IPS DF 6.9 (cell line): ENCODE measurements around the gene RBP4.

Experiments
- DNase-seq: peaks from one replicate; pipeline ENCODE4 v3.0.0-alpha.2; 2013; ENCODE audit warnings: low read depth, low spot score
- H3K27ac ChIP-seq: one replicate; pipeline ENCODE4 v1.5.1; 2013; ENCODE audit warnings: low read length, control low read depth
- H3K27me3 ChIP-seq: 2 replicates; pipeline ENCODE4 v1.6.1; 2013; ENCODE audit warnings: mild to moderate bottlenecking, low read length; ENCODE audit not compliant: control insufficient read depth, insufficient read depth
- H3K36me3 ChIP-seq: 2 replicates; pipeline ENCODE4 v1.6.1; 2013; ENCODE audit warnings: low read length; ENCODE audit not compliant: control insufficient read depth, insufficient read depth
- H3K4me1 ChIP-seq: 2 replicates; pipeline ENCODE4 v1.6.1; 2013; ENCODE audit warnings: low read length; ENCODE audit not compliant: control insufficient read depth, insufficient read depth
- H3K4me3 ChIP-seq: 2 replicates; pipeline ENCODE4 v1.5.1; 2013; ENCODE audit warnings: mild to moderate bottlenecking, low read length
- H3K9me3 ChIP-seq: 2 replicates; pipeline ENCODE4 v1.6.1; 2013; ENCODE audit warnings: low read length, inconsistent platforms; ENCODE audit not compliant: control insufficient read depth, insufficient read depth
- WGBS: extraction: QIAGEN DNeasy Blood & Tissue Kit; methylation state at CpG from one replicate; pipeline ENCODE4 v1.1.7; 2013; ENCODE audit warnings: mixed read lengths, missing lambda C conversion rate; ENCODE audit not compliant: insufficient read length, insufficient coverage; 5-methylcytosine and 5-hydroxymethylcytosine counted together

RBP4 gene

DNA sequence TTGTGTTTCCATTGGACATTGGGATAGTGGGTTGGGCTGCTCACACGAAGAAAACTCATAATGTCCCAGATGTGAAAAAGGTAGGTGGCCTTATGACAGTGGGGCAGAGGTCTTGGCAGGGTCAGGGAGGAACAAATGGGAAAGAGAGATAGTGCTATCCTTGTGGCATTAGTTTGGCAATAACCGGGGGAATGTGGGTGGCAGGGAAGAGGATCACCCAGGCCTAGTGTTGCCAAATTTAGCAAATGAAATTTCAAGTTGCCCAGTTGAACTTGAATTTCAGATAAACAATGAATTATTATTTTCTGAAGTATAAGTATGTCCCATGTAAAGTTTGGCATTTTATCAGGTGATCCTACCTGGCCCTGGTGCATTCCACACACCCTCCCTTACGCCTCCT, 12.1 kb upstream of the RBP4 start:
- H3K4me3 ChIP-seq = no peak overlapping the region
- DNase-seq = no peak
- no peaks in the 10 kb centered on the region for H3K4me1 ChIP-seq
- no peaks in the 10 kb centered on the region for H3K27me3 ChIP-seq
- no peaks in the 10 kb centered on the region; the same call in 1 of the 2 replicates for H3K9me3 ChIP-seq
- no peaks in the 10 kb centered on the region for H3K36me3 ChIP-seq
- WGBS = no CpG with 5 or more reads among the region's 3 CpGs
- H3K27ac ChIP-seq = no peak overlapping the region

DNA sequence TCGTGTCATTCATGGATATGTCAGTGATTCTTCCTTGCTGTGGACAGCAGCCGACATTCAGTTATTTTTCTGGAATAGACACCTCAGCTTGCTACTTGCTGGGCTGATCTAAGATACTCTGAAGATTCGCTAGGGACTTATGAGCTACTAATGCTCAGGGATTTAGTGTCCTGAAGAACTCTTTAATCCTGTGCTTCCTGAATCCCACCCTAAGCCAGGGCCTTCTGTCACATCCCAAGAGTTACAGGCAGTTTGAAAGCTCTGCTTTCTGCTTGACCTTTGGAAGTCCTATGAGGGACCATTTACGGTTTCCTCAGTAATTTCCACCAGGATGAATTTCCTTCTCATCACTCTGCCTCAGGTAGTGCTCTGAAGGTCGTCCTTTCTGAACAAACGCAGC, 11.3 kb upstream of the RBP4 start, which contains the start of gene PDE6C:
Gene PDE6C, plus strand, starts transcription at position 227 of the 400 bp plus-strand sequence. CDS start 189 bp downstream, outside the sequence.
- no CpG with 5 or more reads among the region's 6 CpGs for WGBS
- H3K4me3 ChIP-seq = no peak within 1 kb of the TSS
- no peaks in the 10 kb centered on the region for H3K36me3 ChIP-seq
- H3K9me3 ChIP-seq = no peaks in the 10 kb centered on the region; the same call in 1 of the 2 replicates
- no peak for DNase-seq
- no peak within 1 kb of the TSS for H3K27ac ChIP-seq
- no peaks in the 10 kb centered on the region for H3K27me3 ChIP-seq
- no peaks in the 10 kb centered on the region for H3K4me1 ChIP-seq

DNA sequence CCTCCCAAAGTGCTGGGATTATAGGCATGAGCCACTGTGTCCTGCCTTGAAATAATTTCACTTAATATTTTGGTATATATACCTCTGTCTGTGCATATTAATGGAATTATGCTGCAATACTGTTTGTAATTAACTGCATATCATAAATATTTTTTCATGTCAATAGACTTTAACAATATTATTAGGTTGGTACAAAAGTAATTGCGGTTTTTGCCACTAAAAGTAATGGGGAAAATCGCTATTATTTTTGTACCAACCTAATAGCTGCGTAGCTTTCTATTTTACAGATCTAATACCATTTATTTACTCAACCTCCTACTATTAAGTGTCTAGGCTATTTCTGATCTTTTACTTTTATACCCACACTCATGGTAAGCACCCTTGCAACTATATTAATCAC, 7.4 kb upstream of the RBP4 start:
- no peaks in the 10 kb centered on the region for H3K4me1 ChIP-seq
- H3K4me3 ChIP-seq = no peak overlapping the region
- no peaks in the 10 kb centered on the region; the same call in 1 of the 2 replicates for H3K27me3 ChIP-seq
- H3K27ac ChIP-seq = no peak overlapping the region
- no peaks in the 10 kb centered on the region for H3K36me3 ChIP-seq
- no CpG with 5 or more reads among the region's 3 CpGs for WGBS
- no peak for DNase-seq
- no peaks in the 10 kb centered on the region for H3K9me3 ChIP-seq

DNA sequence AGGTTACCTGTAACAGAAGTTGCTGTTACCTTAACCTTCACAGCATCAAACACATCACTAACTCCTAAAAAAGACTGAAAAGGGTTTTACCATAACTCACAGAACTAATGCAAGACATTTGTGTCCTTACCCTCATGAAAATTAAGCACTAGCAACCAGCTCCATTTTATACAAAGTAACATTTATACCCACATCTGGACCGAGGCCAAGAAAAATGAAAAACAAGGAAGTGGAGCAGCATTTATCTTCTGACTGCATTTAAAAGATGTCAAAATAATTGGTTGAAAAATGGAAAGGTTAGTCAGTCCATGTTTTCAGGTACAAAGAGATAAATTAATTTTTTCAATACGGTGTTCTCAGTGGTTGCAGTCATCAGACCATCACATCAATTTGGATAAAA, 3.1 kb upstream of the RBP4 start:
- H3K4me1 ChIP-seq = no peaks in the 10 kb centered on the region
- no peak overlapping the region for H3K27ac ChIP-seq
- H3K4me3 ChIP-seq = no peak overlapping the region
- WGBS = no CpG with 5 or more reads among the region's 2 CpGs
- no peak for DNase-seq
- peaks cover 30% of the 10 kb centered on the region for H3K27me3 ChIP-seq
- H3K36me3 ChIP-seq = no peaks in the 10 kb centered on the region
- H3K9me3 ChIP-seq = no peaks in the 10 kb centered on the region

DNA sequence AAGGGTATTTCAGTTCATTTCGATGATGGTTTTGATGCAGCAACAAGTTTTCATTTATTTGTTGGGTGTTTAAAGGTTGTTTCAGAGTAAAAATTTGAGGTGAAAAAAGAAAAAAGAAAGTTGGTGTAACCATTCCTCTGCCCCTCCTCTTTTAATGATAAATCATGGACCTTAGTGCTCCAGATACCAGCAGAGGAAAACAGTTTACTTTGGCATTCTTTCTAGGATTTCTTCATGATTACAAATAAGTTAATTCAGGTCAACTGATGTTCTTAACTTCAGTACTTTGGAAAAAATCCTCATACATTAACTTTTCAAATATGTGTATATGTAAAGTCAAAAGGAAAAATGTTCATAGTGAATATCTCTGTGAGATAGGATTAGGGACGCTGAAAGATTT, 2.0 kb upstream of the RBP4 start:
- Histone ChIP-seq H3K9me3 (no peaks in the 10 kb centered on the region), H3K4me3 (no peak overlapping the region), H3K4me1 (no peaks in the 10 kb centered on the region), H3K27me3 (peaks cover 30% of the 10 kb centered on the region), H3K36me3 (no peaks in the 10 kb centered on the region), H3K27ac (no peak overlapping the region)
- DNase-seq = no peak
- WGBS = 100% methylated on average over 1 of the region's 2 CpGs

DNA sequence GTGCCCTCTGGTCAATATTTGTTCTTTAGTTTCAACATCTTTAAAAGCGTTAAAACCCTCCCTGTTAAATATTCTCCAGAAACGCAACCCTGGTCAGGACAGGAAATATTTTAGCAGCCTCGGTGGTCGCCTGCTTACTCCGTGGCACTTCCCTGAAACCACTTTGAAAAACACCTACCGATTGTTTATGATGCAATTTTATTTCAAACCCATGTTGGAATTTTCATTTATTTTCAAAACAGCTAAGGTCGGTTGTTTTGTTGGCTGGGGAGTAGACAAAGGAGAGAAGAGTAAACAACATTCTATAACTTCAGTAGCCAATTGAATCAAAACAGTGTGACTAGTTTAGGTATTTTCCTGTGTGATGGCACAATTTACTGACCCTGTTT, 733 bp upstream of the RBP4 start:
- Histone ChIP-seq H3K4me1 (no peaks in the 10 kb centered on the region), H3K4me3 (no peak overlapping the region), H3K27me3 (peaks cover 30% of the 10 kb centered on the region), H3K36me3 (no peaks in the 10 kb centered on the region), H3K27ac (no peak overlapping the region), H3K9me3 (no peaks in the 10 kb centered on the region)
- no CpG with 5 or more reads among the region's 7 CpGs for WGBS
- no peak for DNase-seq

DNA sequence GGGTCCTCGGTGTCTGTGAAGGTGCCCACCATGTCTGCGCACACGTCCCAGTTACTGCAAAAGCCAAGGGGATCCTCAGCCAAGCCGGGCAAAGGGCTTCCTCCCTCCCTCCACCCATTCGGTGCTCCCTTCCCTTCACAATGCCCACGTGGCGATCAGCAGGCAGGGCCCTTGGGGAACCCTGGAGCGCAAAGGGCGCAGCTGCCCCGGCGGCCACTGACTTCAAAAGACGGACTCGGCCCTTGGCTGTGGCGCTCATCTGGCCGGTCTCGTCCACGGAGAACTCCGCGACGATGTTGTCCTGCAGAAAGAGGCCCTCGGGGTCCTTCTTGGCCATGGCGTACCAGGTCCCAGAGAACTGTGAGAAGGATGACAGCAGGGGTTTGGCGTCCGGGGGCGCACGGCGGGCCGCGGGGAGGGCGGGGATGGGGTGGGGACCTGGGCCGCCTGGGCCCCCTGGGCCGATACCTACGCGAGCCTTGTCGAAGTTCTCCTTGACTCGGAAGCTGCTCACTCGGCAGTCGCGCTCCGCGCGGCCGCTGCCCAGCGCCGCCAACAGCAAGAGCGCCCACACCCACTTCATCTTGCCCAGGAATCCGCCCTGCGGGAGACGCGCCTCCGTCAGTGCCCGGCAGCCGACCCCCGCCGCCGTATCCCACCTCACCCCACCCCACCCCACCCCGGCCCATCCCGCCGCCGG, 439 bp downstream of the RBP4 start:
- peaks cover 30% of the 10 kb centered on the region for H3K27me3 ChIP-seq
- no peaks in the 10 kb centered on the region for H3K36me3 ChIP-seq
- no peak overlapping the region for H3K27ac ChIP-seq
- DNase-seq = no peak
- H3K9me3 ChIP-seq = no peaks in the 10 kb centered on the region
- H3K4me3 ChIP-seq = peak overlapping the region; percentile 49; the same call in 1 of the 2 replicates
- no CpG with 5 or more reads among the region's 60 CpGs for WGBS
- no peaks in the 10 kb centered on the region for H3K4me1 ChIP-seq

DNA sequence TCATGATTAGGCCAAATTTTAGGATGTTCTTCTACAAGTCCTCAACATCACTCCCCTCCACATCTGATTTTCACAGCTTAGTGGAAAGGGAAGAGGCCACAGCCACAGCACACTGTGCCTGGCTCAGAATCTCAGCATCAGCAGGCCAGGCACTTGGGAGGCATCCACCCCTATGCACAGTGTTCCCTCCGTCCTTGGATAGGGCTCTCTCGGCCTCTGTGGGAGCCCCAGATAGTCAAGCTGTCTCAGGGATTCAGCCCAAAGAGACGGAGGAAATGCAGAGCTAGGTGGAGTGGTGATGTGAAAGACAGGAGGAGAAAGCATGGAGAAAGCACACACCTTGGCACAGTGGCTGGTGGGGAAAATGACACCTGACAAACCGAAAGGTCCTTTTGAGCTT, 1.3 kb downstream of the RBP4 start:
- WGBS = no CpG with 5 or more reads among the region's 4 CpGs
- Histone ChIP-seq H3K9me3 (no peaks in the 10 kb centered on the region), H3K36me3 (no peaks in the 10 kb centered on the region), H3K27ac (no peak overlapping the region), H3K4me3 (no peak overlapping the region), H3K4me1 (no peaks in the 10 kb centered on the region), H3K27me3 (peaks cover 30% of the 10 kb centered on the region)
- DNase-seq = no peak

DNA sequence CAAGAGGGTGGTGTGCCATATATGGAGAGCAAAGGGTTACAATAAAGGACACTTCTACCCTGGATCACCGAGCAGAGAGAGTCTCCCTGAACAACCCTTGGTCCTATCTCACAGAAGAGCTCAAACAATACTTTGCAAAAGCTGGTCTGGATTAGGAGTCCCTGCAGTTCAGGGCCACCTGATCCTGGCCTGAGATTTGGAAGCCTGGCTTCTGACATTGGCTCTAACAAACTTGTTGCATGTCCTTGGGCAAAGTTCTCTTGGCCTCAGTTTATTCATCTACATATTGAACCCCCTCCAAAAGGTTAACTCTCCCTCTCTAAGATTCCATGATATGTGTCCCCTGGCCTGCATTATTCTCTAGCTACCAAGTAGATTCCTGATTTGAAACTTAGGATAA, 1.7 kb downstream of the RBP4 start:
- no CpG with 5 or more reads among the region's 1 CpG for WGBS
- H3K4me3 ChIP-seq = no peak overlapping the region
- H3K36me3 ChIP-seq = no peaks in the 10 kb centered on the region
- no peak overlapping the region for H3K27ac ChIP-seq
- no peaks in the 10 kb centered on the region for H3K4me1 ChIP-seq
- no peaks in the 10 kb centered on the region for H3K9me3 ChIP-seq
- peaks cover 30% of the 10 kb centered on the region for H3K27me3 ChIP-seq
- DNase-seq = no peak

DNA sequence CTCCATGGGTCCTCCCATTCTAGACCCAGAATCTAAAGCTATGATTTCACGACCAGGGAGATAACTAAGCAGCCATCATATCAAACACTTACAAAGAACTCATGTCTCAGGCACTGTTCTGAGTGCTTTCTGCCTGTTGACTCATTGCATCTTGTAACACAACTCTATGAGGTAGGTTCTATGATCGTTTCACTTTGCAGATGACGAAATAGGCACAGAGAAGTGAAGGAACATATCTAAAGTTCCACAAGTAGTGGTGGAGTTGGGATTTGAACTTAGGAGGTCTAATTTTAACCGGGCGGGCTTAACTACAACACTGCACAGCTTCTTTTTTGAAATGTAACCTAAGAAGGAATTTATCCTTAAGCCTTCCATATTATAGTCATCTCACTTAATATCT, 2.9 kb downstream of the RBP4 start:
- H3K4me1 ChIP-seq = no peaks in the 10 kb centered on the region
- no peak for DNase-seq
- WGBS = no CpG with 5 or more reads among the region's 5 CpGs
- no peak overlapping the region for H3K4me3 ChIP-seq
- no peaks in the 10 kb centered on the region for H3K36me3 ChIP-seq
- H3K27ac ChIP-seq = no peak overlapping the region
- peaks cover 30% of the 10 kb centered on the region for H3K27me3 ChIP-seq
- no peaks in the 10 kb centered on the region for H3K9me3 ChIP-seq

DNA sequence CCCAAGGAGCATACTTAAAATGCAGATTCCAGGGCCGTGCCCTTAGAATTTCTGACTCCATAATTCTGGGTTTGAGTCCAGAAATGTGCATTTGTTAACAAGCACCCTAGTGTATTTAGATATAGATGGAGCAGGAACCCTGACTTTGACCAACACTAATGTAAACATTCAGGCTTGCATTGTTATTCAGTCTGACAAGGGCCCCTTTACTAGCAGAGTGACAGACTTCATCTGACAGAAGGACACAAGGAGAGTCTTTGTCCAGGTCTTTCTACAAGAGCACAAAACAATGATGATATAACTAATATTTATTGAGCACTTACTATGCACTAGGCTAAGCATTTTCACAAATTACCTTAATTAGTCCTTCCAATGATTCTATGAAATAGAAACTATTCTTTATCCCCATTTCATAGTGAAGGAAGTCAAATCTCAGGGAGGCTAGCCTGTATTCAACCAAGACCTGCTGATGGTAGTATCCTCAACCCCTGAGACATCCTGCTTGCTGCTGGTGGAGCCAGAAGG, 3.9 kb downstream of the RBP4 start:
- Histone ChIP-seq H3K4me1 (no peaks in the 10 kb centered on the region), H3K27ac (no peak overlapping the region), H3K9me3 (no peaks in the 10 kb centered on the region), H3K4me3 (no peak overlapping the region), H3K27me3 (peaks cover 23% of the 10 kb centered on the region), H3K36me3 (no peaks in the 10 kb centered on the region)
- no peak for DNase-seq
- WGBS = no CpG with 5 or more reads among the region's 1 CpG
